Stimulated activated CD4-positive, alpha-beta T cell treated with anti-CD3 and anti-CD28 coated beads, TNF-alpha, amount 100 ng/mL, for 4 hours (primary cell): ENCODE results near the gene HOXB6.

ENCODE experiments used
- DNase-seq, 3 experiments: peaks; one replicate each; pipeline ENCODE4 v3.0.0-alpha.2; 2020; ENCODE audit warnings: low read depth in 3 of 3

HOXB6 gene

DNA sequence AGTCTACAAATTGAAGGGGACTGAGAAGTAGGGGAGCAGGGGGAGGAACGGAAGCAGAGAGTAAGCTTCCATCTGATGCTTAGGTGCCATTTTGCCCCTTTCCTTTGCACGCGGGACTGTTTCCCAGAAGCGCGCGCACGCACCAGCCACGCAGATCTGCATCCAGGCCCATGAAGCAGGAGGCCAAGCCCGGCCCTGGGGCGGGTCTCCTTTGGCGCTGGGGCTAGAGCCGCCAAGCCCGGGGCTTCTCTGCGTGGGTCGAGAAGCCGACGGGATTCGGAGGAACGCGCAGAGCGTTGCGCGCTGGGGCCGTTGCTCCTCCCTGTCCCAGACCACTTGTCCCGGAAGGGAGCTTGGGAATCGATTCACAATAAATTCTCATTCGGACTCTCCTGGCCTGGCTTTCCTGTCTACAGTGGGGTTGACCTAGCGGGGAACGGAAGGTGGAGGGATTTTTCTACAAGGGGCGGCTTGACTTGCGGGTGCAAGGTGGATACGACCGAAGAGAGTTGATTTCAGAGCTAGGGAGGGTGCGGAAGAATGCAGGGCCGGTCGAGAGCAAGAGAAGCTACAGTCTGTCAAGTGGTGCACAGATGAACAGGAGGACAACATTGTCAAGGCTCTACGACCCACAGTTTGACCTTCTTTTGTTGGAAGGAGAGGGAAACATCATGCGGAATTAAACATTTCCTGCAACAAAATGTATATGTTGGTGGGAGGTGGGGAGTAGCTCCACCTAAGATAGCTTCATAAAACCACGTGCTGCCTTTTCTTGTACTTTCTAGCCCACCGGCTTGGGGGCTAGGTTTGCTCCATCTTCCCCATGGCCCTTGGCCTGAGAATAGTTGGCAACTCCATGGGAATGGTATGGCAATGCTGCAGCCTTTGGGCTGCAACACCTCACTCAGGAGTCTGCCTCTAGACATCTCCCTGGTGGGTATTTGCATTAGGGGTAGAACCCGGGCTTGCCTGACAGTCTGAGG, 16.9 kb upstream of the HOXB6 start:
- no peak for DNase-seq

DNA sequence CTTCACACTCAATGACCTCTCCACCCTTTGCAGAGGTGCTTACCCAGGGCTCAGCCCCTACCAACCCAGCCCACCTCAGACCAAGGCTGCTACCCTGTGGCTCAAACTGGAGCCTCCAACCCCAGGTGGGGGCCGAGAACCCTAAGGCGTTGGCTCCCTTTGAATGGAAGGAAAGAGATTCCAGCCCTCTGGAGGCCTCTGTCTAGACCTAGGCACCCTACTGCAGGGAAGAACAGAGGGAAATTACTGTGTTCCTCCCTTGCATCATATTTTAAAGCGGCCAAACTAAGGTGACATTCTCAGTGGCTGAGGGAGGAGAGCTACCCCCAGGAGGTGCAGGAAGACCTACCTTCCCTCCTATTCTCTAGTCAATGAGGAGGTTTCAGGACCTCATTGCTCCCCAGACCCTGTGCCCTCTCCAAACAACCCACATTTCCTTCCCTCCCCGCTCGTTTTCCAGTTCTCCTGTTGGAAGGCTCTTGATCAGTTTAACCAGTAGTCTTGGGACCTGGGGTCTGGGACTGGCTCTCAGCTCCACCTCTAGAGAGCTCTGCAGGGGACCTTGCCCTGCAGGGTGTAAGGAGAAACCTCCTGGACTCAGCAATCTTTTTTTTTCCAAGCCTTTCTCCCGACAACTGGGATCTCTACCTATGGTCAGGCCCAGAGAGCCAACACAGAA, 15.8 kb upstream of the HOXB6 start:
- no peak for DNase-seq

DNA sequence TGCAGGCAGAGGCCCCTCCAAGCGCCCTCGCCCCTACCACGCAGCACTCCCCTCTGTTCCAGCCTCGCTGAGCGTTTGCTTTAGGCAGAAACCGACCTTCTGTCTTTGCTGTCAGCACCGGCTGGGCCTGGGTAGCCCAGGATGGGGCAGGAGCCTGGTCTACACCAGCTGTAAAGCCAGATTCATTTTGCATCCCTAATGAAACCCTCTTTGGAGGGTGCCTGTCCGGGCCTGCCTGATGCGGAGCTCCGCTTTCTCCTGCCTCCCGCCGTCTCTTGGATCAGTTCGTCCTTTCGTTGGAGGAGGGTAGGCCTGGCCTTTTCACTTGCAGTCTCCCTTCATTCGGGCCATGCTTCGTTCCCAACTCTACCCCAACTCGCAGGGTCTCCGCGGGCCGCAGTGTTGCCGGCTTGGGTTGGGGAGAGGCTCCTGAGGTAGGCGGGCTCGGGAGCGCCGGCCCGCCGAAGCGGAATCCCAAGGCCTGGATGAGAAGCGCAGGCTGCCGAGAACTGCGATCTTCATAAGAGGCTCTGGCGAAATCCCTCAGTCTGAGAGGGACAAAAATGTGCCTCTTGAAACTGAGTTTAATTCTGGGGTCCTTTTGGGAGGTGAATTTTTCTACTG, 15.2 kb upstream of the HOXB6 start:
- DNase-seq: no peak

DNA sequence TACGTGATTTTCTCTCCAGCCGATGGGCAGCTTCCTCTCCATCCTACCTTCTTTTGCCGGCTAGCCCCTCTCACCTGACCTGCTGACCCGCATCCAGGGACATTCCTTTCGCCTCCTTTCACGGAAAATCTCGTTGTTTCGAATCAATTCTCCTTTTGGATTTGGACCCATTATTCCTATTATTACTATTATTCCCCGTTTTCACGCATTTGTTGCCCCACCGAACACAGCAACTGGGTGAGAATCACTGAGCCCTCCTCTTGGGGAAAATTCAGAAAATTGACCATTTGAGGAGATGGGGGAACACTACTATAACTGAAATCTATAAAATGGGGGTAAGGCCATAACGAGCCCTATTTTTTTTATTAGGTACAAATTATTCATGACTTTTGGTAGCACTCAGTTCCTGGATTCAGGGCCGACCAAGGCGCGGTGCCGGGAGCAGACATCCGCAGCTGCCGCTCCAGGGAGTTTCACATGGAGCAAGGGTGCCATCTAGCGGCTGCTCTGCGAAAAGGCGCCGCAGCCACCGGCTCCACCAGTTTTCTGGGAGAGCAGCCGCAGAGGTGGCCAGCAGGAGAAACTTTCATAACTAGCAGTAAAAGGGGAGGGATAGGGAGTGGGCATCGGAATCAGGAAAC, 13.6 kb upstream of the HOXB6 start:
- peak; percentile 67 to 76 (median 75) for DNase-seq

DNA sequence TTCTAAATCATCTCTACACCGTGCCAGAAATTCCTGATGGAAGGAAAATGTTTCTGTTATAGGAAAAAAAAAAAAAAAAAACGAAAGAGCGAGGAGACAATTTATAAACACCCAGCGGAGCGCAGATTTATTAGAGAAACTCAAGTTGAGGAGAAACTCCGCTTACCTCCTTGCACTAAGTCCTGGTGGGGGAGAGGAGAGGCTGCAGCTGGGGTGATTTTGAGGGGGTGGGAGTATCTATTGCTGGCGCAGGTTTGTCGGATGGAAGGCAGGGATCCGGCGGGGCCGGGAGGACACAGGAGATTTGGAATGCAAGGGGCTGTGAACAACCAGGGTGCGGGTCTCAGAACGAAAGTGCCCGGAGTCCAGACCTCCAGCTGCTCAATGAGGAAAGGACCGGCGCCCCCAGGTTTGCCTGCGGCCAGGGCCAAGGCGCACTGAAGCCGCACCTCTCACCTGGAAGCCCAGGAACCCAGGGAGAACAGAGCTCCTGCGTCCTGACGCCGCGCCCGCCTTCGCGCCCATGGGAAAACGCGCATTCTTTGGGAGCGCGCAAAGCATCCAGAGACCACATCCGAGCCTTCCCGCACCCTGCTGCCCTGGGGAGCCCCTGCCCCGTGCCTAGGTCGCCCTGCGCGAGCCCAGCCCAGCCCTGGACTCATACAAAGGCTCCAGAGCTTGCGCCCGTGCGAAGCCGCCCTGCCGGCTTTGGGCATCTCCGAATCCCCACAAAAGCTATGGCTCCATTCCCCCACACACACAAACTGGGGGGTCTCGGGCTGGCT, 12.9 kb upstream of the HOXB6 start:
- DNase-seq: no peak

DNA sequence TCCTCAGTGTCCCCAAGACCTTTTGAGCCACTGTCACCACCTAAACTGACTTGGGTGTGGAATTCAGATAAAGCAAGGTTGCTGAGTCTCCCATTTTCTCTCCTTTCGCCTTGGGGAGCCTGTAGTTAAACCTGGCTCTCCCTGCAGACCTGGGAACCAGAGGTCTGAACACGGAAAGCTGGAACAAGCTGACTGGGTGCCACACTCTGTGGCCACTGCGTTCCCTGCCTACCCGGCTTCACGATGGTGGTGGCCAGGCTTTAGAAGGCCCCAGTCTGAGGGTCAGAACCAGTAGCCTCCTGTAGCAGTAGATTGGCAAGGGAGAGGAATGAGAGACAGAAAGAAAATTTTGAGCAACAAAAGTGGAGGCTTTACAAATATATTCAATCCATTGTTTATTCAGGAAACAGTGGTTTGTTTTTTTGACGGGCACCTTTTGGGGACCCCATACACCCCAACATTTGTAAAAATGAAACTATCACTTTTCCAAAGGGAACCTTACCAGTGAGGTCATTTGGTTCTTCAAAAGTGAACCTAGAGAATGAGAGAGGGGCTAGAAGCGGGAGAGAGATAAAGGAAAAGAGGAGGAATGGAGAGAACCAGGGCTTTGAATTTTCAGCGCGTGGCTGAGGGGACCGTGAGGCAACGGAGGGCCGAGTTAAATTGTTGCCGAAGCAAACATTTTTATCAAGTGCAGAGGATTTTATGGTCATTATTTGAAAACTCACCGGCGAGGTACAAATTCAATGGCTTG, 12.1 kb upstream of the HOXB6 start:
- no peak for DNase-seq

DNA sequence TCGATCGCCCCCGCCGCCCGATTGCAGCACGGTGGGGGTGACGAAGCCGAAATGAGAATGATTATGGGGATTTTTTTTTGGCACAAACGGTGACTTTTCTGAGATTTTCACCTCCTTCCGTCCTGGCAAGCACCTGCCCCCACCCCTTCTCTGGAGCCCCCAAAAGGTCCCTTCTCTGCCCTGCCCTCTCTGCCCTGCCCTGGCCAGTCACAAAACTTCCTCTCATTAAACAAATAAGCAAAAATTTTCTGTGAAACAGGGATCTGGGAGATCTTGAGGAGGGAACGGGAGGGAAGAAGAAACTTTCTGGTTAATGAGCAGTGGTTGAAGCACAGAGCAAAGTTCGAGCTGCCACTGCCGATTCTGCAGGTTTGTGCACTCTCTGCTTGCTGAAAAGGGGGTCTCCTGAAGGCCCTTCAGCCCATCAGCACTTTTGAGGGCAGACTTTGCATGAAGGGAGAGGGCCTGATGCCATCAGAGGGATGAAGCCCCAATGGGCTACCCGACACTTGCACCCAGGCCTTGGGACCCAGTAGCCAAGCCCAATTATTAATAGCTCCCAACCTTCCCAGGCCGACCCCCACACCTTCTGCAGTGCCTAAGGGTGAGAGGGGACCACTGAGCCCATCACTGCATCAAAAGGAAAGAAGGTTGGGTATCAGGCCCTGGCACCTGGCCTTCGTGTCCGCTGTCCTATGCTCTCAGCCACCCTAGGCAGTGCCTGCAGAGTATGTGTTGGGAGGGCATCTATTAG, 11.4 kb upstream of the HOXB6 start:
- DNase-seq: no peak

DNA sequence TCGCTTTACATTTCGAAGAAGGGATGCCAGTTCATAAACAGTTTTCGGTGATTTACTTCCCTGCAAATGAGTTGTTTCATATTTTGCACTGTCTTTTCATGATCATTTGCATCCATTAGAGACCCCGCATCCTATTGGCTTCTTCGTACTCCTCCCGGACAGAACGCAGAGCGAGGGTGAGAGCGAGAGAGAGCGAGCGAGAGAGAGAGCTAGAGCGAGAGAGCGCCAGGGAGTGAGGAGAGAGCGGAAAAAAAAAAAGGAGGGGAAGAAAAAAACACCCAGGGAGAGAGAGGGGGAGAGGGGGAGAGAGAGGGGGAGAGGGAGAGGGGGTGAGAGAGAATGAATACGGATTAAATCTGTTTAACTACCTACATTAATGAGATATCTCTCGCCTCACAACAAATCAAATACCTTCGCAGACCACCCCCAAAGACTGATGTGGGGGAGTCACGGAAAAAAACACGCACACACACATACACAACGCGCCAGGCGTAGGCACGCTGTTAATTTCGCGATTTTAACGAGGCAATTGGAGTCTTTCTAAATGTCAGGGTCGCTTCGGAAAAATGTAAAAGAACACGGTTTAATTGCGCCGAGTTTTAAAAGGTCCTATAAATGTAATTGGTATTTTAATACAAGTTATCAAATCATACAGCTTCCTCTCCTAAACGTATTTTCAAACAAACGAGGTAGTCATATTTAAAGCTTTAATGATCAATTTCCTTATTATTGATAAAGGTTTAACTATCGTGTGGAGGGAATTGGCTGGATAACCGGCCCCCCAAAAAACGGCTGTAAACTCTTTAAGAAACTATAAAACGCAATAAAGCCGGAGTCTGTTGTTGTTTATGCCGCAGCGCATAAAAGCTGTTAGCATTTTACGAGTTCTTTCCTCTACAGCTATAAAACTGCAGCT, 10.5 kb upstream of the HOXB6 start, which contains the start of gene HOXB8:
Gene HOXB8 (minus strand): TSS at position 246 of the 916 bp plus-strand sequence. CDS start 588 bp downstream, outside the sequence.
- no peak for DNase-seq

DNA sequence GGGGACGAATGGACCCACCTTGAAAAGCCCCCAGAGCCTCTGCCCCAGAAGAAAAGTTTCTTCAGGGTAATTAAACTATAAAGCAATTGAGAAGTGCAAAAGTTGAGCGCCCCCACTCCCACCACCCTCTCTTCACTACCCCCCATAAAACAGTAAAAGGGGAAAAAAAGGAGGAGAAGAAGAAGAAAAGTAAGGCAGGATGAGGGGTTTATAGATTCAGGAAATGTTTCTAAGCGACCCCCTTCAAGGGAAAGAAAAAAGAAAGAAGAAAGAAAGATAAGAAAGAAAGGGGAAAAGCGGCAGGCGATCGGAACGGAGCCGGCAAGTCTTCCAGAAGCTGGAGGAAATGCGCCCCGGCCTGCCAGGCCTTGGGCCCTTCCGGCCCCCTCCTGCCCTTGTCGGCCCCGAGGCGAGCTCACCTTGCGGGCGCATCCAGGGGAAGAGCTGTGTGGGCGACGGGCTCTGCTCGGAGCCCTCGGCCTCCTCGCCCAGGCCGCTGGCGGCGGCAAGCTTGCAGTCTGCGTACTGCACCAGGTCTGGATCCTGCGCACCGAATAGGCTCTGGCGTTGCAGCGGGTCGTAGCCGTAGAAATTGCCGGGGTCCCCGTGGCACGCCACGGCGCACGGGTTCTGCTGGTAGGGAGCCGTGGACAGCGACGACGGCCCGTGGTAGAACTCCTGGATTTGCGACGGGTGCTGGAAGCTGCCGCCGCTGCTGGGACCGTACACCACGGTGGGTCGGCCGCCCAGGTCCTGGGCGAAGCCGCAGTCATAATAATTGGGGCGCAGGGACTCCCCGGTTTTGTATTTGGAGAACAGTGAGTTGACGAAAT, 9.3 kb upstream of the HOXB6 start:
- DNase-seq: no peak

DNA sequence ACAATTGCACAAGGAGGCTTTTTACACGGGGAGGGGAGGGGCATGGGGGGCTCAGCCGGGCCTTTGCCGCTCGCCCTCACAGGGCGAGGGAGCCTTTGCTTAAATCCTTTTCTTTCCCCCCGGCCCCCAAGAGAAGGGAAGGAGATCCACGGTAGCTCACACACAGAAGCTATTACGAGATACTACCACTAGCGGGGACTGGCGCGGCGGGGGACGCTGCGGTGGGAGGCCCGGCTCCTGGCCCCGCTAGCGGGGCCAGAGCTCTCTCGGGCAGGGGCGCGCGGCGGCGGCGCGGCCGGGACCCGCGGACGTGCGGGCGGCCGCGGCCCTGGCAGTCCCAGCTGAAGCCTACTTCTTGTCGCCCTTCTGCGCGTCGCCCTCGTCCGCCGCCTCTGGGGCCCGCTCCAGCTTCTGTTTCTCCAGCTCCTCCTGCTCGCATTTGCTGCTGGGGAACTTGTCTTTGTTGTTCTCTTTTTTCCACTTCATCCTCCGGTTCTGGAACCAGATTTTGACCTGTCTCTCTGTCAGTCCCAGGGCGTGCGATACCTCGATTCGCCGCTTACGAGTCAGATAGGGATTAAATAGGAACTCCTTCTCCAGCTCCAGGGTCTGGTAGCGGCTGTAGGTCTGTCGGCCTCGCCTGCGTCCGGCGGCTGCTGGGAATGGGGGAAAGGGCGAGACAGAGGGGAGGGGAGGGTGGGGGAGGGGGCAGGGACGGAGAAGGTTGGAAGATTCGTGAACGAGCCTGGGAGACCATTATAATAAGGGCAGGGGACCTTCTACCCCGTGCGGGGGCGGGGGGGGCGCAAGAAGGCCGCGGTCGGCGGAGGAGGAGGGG, 8.3 kb upstream of the HOXB6 start:
- peak in 1 of 3 experiments; percentile 42 for DNase-seq

DNA sequence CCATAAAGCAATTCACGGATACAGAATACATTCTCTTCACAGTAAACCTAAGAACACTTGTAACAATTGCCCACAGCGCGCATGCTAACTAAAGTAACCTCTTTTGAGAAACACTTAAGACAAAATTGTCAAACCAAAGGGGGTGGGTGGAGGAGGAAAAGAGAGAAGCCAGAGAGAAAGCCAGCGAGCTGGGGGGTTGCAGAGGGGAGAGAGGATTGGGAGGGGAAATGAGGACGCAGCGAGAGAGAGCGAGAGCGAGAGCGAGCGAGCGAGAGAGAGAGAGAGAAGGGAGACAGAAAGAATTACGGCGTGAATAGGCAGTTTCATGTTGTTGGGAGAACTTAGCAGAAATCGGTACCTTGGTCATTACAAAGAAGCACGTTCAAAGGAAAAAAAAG, 7.7 kb upstream of the HOXB6 start:
- DNase-seq: no peak

DNA sequence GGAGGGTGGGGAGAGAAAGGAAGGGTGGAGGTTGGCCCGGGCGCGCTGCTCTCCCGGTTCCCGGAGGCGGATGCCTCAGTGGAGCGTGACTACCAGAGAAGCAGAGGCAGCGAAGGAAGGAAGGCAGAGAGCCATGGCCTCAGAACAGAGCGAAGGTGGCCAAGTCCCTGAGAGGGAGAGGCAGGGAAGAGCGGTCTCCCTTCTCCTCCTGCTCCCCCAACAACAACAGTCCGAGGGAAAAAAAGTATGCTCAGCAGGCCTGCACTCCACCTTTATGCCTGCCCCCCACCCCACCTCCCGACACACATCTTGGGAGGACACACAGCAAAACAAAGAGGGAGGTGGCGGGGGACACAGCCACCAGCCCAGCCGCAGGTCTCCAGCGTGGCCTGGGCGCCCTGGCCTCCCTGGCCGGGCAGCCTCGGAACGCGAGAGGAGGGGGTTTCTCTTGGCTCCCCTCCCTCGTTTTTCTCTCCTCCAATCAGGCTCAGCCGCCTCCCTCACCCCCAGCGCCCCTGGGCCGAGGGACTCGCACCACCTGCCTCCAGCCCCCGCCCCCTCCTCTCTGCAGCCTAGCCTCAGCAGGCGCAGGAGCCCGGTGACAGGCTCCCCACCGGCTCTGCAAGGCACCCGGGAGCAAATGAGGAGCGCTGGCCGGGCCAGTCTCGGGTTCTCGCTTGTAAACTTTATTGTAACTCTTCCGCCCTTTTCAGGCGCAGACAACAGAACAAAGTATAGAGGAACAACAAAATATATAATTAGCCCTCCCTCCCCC, 7.1 kb upstream of the HOXB6 start:
- DNase-seq: no peak

DNA sequence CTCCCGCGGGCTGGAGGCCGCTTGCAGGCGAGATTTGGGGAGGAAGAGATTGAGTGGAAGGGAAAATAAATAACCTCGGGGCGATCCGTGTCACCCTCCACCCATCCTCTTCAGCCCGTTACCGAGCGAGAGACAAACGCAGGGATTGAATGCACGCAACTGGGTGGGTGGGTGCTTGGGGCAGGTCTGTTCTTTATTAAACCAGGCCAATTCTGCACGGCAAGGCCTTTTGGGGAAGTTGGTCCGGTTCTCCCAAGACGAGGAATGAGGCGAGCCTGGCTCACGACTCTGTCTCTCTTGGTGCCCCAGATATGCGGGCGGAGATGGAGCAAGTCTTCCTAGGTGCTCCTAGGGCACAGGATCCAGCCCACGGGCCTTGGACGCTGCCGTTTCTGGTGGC, 6.4 kb upstream of the HOXB6 start:
- DNase-seq: no peak

DNA sequence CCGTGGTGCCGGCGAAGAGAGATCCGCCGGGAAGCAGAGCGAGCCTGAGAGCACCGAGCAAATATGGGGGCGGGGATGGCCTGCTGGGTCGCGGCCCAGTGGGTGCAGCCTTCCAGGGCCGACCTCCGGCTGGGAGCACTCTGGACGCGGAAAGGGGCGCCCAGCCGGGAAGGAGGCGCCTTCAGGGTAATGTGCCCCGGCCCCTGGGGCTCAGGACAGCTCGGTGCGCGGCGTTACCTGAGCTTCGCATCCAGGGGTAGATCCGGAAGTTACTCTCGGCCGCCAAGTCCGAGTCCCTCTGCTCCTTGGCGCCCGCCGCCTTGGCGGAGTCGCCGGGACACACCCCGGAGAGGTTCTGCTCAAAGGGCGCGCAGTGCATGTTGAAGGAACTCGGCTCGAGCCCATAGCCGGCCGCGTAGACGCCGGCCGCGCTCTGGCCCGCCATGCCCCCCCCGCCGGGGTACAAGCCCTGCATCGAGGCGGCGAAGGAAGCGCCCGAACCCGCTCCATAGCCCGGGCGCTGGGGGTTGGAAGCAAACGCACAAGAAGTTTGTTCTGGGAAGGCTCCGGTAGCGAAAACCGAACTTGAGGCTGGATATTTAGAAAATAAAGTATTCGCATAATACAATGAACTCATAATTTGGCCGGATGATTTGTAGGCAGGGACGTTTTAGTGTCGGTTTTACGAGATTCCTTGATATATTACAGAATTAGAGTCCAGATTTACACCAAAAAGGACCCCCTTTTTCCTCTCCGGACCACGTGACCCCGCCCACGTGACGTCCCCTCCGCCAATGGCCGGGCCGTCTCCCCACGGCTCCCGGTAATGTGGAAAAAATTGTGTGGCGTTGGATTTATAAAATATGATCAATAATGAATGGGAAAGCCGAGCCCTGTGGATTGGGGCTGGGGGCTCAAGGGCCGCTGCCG, 5.8 kb upstream of the HOXB6 start, which contains the start of gene HOXB7:
Gene HOXB7 (minus strand): TSS at position 736 of the 930 bp plus-strand sequence. CDS start 99 bp downstream, at position 637.
- DNase-seq: peak in 1 of 3 experiments; percentile 40
